GM21825 (cell line): ENCODE data around the gene TTC6.
"Not testable (repeated sequence)": the region's sequence is repeated elsewhere in the genome, so short reads cannot be mapped to it uniquely, and the experiment has no call there.

Experiments used
- ATAC-seq: cut with Tn5 transposase; IDR thresholded peaks from one replicate; pipeline ENCODE4 v1.9.1; 2021; ENCODE audit warnings: mild to moderate bottlenecking, moderate library complexity; ENCODE audit not compliant: unreplicated experiment

The TTC6 gene

DNA sequence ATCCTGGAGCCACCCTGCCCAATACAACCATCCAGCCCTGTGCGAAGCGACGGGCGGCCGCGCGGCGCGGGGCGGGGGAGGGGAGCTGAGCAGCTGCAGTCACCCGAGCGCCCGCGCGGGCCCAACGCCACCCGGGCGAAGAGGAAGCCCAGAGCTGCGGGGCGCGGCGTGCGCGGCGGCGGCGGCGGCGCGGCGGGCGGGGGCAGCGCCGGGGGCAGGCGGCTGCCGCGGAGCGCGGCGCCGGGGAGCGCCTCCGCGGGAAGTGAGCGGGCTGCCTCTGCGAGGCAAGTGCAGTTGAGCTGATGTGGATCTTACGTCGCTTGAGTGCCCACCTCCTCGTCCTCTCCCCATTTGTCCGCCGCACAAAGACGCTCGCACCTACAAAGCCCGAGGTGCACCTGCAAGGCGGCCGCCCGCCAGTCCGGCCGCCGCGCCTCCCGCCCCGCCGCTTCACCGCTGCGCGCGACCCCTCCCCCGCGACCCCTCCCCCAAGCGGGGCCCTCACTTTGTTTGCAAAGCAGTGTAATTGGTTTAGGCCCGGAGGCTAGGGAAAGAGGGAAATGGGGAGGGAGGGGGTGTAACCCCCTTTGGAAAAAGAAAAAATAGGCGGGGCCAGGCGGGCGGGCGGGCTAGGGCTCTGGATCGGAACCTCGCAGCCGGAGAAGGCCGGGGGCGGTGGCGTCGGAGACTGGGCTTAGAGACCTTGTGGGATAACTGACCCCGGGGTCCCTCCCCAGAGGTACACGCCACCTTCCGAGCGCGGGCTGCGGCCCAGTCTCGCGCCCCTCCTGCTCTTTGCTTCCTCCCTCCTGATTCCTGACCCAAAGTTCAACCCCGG is at the start of gene TTC6, which contains the start of gene FOXA1:
TSS of gene TTC6 (plus strand) at position 659 of the 838 bp plus-strand sequence. CDS start 26,436 bp downstream, outside the sequence.
TSS of gene FOXA1 (minus strand) at position 279 of the 838 bp plus-strand sequence. CDS start at position 2, 277 bp downstream.
- peak; percentile 12 for ATAC-seq

GRCh38 chr14:37546621-37547447 is 48.6 kb upstream of the TTC6 start:
- ATAC-seq: no peak

DNA sequence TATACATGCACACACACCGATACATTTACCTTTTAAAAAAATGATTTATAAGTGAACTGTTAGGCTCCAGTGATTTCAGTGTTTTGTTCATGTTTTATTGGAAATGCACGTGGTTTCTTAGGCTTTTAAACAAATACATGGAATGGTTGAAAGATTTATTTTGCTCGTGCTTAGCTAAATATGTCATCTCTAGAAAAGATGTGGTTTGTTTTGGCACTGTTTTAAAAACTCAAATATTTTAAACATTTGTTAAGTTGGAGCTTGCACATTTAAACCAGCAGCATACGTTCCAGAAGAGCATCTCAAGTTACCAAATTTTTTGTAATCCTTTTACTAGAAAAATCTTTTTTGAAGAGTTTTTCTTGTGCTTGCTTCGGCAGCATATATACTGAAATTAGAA is 44.9 kb upstream of the TTC6 start:
- no peak for ATAC-seq

DNA sequence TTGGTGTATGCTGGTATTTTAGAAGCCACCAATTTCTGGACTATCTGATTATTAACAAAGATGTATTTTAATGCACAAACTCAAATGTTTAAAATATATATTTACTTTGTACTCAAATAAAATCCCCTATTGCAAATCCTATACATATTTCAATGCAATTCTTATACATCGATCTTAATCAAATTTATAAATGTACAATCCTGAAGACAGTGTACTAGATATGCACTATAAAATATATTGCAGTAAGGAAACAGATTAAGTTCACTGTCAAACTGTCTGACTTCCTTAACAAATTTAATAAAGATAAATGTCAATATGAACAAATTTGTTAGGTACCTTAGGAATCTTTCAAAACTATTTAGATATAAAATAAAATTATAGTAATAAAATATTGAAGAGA is 44.3 kb upstream of the TTC6 start:
- ATAC-seq: no peak

- no peak for ATAC-seq
Measured at GRCh38 chr14:37553935-37554550, 41.4 kb upstream of the TTC6 start.

GRCh38 chr14:37555596-37555995 is 39.8 kb upstream of the TTC6 start:
- not testable (repeated sequence) for ATAC-seq

DNA sequence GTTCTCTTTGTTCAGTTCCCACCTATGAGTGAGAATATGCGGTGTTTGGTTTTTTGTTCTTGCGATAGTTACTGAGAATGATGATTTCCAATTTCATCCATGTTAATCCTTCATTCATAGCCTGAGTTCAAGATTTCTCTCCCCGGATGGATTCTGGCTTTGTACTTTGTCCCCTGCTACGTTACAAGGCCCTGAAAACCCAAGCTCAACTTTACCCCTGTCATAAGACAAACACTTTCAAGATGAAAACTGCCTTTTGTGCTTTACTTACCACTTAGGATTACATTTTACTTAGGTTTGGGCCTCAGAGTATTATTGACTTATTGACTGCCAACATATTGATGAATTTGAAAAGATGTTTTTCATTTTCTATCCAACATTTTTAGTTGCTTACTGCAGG is 36.7 kb upstream of the TTC6 start:
- no peak for ATAC-seq

- ATAC-seq: no peak
Measured at GRCh38 chr14:37559386-37559785, 36.0 kb upstream of the TTC6 start.

- ATAC-seq: no peak
Measured at GRCh38 chr14:37563189-37563588, 32.2 kb upstream of the TTC6 start.

GRCh38 chr14:37565550-37565949 is 29.9 kb upstream of the TTC6 start:
- ATAC-seq: no peak

DNA sequence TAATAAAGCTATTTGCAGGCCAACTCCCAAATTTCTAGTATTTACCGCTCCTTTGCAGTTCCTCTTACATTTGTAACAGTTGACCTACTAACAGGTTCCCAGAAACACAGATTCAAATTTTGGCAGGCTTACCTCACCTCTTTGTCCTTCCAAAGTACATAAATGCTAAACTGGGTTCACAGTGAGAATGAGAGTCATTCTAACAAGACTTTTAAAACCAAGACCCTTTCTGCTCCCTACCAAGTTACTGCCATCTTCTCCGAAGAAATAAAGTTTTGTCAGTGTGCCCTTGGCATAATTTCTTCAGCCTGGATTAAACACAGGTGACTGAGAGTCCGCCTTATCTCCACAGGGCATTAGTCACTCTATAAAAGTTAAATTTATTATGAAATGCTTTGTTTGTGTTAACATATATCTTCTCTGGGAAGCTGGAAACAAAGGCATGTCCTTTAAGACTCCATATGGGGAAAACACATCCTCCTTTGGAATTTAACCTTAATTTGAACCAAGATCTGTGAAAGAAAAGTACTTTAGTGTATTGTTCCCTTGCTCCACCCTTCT is 28.5 kb upstream of the TTC6 start:
- ATAC-seq: no peak

DNA sequence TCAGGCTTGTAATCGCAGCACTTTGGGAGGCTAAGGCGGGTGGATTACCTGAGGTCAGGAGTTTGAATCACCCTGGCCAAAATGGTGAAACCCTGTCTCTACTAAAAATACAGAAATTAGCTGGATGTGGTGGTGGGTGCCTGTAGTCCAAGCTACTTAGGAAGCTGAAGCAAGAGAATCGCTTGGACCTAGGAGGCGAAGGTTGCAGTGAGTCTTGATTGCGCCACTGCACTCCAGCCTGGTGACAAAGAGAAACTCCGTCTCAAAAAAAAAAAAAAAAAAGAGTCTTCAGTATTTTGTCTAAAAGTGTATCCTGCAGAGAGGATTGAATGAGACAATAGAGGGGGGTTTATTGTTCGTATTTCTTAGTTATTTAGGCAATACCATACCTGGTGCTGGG is 25.7 kb upstream of the TTC6 start:
- no peak for ATAC-seq

- ATAC-seq: no peak
Measured at GRCh38 chr14:37571391-37571790, 24.0 kb upstream of the TTC6 start.

- no peak for ATAC-seq
Measured at GRCh38 chr14:37573356-37573755, 22.1 kb upstream of the TTC6 start.

DNA sequence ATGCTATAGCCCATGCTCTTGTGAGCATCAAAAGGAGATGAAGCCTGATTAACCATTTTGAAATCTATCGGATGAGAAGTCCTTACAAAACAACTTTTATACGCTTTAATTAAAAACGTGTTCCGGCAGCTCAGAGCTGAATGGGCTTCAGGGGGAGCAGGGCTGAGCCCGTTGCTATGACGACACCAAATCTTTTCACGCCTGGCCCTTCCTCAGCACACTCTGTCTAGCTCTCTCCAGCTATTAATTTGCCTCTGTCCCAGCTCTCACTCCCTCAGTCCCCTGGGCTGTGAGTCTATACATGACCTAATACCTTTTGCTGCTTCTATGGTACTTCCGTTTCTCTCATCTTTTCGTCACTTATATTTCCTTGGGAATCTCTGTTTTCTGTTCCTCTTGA is 16.2 kb upstream of the TTC6 start:
- ATAC-seq: no peak

DNA sequence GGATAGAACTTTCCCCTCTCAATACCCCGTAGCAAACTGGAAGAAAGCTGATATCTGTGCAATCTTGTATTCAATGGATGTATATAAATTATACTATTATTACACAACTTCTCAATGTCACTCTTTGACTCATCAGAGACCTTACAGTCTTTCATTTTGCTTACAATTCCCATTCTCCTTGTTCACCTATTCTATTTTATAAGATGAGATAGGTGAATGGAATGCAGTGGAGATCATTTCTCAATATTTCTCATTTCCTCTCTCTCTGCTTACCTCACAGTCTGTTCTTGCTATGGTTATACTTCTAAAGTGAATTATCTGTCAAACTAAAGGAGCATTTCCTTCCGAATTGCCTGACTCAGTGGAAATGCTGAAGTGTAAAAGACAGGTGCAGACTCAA is 15.3 kb upstream of the TTC6 start:
- ATAC-seq: no peak

- ATAC-seq: no peak
Measured at GRCh38 chr14:37583358-37584210, 11.8 kb upstream of the TTC6 start.

DNA sequence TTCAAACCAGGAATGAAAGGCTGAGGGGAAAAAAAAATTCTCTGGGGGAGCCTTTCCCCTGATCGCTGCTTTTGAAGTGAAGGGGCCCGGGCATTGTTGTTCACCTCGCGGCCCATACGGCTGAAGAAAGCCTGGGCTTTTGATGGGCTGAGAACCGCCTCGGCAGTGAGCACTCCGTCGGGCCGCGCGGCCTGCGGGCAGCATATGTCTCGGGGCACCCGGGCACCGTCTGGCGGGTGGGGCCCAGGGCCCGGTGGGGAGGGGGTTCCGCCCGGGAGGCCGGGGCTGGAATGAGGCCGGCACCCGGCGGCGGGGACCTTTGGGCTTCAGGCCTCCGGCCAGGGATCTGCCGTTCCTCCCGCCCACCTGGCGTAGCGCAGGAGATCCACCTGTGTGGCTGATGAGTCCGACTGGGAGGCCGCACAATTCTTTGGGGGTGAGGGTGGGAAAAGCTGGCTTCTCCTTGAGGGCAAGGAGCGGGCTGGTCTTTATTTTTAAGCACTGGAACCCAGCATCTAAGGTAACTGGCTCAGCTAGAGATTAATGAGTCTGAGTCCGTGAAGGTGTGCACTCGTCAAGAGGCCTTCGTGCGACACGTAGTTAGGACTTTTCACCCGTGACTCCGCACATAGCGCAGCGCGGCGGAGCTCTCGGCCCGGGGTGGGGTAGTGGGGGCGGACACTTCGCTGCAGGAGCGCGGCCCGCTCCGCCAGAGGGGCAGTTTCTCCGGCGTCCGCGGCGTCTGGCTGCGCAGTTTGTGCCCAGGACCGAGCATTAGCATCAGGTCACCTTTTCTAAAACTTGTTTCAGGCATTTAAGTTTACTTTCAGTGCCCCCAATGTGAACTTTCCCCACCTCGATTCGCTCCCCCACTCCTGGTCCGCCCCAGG is 11.0 kb upstream of the TTC6 start:
- no peak for ATAC-seq

DNA sequence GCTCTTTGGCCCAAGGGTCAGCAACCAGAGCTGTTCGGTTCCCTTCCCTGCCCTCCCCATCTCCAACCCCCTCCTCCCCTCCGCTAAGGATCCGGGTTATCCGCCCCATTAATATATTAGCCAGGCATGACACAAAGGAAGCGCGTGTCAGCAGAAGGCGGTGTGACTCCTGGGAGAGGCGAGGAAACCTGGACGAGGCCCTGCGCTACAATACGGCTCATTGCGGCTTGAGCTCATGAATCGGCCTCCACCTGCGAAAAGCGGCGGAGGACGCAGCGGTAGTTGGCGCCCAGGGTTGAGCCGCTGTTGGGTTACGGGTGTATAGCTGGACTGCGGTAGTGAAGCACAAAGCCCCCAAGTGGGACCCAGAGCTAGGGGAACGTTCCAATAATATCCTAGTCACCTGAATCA is 10.3 kb upstream of the TTC6 start:
- ATAC-seq: no peak
